Natural killer cell (primary cell): ENCODE results near the gene GIMAP5. TPM values are rescaled to one million over a fixed set of nuclear protein-coding genes. Genes with fewer than 3 reads are reported as not detected.
A peak's percentile ranks its signal among the peaks of the same experiment; 100 is the strongest.

Source experiments
- ATAC-seq, 3 donors: fragments of 150-1000 bp in 2 of 3; fragments of 200-7000 bp in 1 of 3; cut with Tn5 transposase; 1 replicate in 1 of 3; 2 replicates in 2 of 3; pipeline ENCODE4 v1.10.0; 2021; ENCODE audit warnings: mild to moderate bottlenecking in 2 of 3, moderate library complexity in 2 of 3
- DNase-seq, 2 donors: peaks; one replicate each; pipeline versions ENCODE4 v3.0.0 to v3.0.0-alpha.2; 2013 to 2021; ENCODE audit warnings: mixed read lengths in 1 of 2
- H3K27ac ChIP-seq: one replicate; pipeline ENCODE4 v1.5.1; 2013; ENCODE audit warnings: mild to moderate bottlenecking, low read length
- H3K27me3 ChIP-seq: one replicate; pipeline ENCODE4 v1.6.1; 2013; ENCODE audit warnings: low read length; ENCODE audit not compliant: control insufficient read depth, insufficient read depth
- H3K36me3 ChIP-seq: one replicate; pipeline ENCODE4 v1.6.1; 2013; ENCODE audit warnings: low read length; ENCODE audit not compliant: control insufficient read depth, insufficient read depth
- H3K4me1 ChIP-seq: one replicate; pipeline ENCODE4 v1.6.1; 2013; ENCODE audit warnings: low read length; ENCODE audit not compliant: control insufficient read depth, insufficient read depth
- H3K4me3 ChIP-seq: one replicate; pipeline ENCODE4 v1.5.1; 2013; ENCODE audit warnings: low read length
- H3K9me3 ChIP-seq: one replicate; pipeline ENCODE4 v1.6.1; 2013; ENCODE audit warnings: low read length; ENCODE audit not compliant: control insufficient read depth, insufficient read depth
- H3K27ac Mint-ChIP-seq, 2 donors: one replicate each; pipeline ENCODE4 v1.8.0; 2022; ENCODE audit warnings: mild to moderate bottlenecking in 2 of 2, mixed read lengths in 2 of 2, moderate library complexity in 1 of 2
- H3K27me3 Mint-ChIP-seq, 2 donors: one replicate each; pipeline ENCODE4 v1.8.0; 2022; ENCODE audit warnings: low read depth in 2 of 2, mixed read lengths in 2 of 2
- H3K36me3 Mint-ChIP-seq: one replicate; pipeline ENCODE4 v1.8.0; 2022; ENCODE audit warnings: mixed read lengths
- H3K4me1 Mint-ChIP-seq, 2 donors: one replicate each; pipeline ENCODE4 v1.8.0; 2022; ENCODE audit warnings: mixed read lengths in 2 of 2
- H3K4me3 Mint-ChIP-seq: one replicate; pipeline ENCODE4 v1.8.0; 2022; ENCODE audit warnings: mild to moderate bottlenecking, moderate library complexity, mixed read lengths
- H3K9me3 Mint-ChIP-seq, 2 donors: one replicate each; pipeline ENCODE4 v1.8.0; 2022; ENCODE audit warnings: mixed read lengths in 2 of 2
- WGBS: methylation state at CpG from one replicate; pipeline ENCODE4 v1.1.7; 2013; ENCODE audit warnings: missing lambda C conversion rate; ENCODE audit not compliant: insufficient coverage; 5-methylcytosine and 5-hydroxymethylcytosine counted together
- intact Hi-C: fragments of 100-400 bp; cut with micrococcal nuclease; formaldehyde crosslinking; loops from one replicate; pipeline ENCODE4 v1.14.2; 2022
- total RNA-seq, 4 donors: library from RNA; stranded (reverse); fragments of 120-200 nt in 1 of 4; gene quantifications; one replicate each; pipeline versions ENCODE4 v1.2.3 to v1.2.4, GENCODE V29; 2013 to 2022
- TF ChIP-seq, protein P1 (sequence below): fragments of 200-600 bp; IDR thresholded peaks from one replicate; pipeline ENCODE4 v1.8.0; 2022; ENCODE audit warnings: antibody characterized with exemption

GIMAP5 gene
- total RNA-seq, 3 donors from 2014 or later (not counting 1 experiment from before 2014, with no cell fraction given) = 29.2 to 64.1 (median 35.3) TPM

DNA sequence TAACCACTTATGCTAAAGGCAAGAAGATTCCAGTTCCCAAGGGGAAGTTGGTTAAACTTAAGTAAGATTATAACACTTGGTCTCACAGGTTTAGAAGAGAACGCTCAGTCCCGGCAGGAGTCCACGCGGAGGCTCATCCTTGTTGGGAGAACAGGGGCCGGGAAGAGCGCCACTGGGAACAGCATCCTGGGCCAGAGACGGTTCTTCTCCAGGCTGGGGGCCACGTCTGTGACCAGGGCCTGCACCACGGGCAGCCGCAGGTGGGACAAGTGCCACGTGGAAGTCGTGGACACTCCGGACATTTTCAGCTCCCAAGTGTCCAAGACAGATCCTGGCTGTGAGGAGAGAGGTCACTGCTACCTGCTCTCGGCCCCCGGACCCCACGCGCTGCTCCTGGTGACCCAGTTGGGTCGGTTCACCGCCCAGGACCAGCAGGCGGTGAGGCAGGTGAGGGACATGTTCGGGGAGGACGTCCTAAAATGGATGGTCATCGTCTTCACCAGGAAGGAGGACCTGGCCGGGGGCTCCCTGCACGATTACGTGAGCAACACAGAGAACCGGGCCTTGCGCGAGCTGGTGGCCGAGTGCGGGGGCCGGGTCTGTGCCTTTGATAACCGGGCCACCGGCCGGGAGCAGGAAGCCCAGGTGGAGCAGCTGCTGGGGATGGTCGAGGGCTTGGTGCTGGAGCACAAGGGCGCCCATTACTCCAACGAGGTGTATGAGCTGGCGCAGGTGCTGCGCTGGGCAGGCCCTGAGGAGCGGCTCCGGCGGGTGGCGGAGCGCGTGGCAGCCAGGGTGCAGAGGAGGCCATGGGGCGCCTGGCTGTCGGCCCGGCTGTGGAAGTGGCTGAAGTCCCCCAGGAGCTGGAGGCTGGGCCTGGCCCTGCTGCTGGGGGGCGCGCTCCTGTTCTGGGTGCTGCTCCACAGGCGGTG, 17.0 kb upstream of the GIMAP5 start:
- ATAC-seq = no peak
- H3K27ac Mint-ChIP-seq = peak overlapping the region; percentile 92 to 93
- intact Hi-C loops = loop anchor here (5.0 kb wide), 1 partner anchor 32 kb away; no protein-coding TSS in a partner anchor
- peaks cover 47% of the 10 kb centered on the region for H3K36me3 Mint-ChIP-seq
- DNase-seq = no peak
- Histone ChIP-seq H3K4me3 (no peak overlapping the region), H3K27me3 (no peaks in the 10 kb centered on the region), H3K4me1 (peaks cover 56% of the 10 kb centered on the region), H3K36me3 (peaks cover 59% of the 10 kb centered on the region), H3K27ac (no peak overlapping the region), H3K9me3 (no peaks in the 10 kb centered on the region)
- no peaks in the 10 kb centered on the region for H3K9me3 Mint-ChIP-seq
- no peaks in the 10 kb centered on the region for H3K27me3 Mint-ChIP-seq
- peak overlapping the region; percentile 87 for H3K4me3 Mint-ChIP-seq
- 97% methylated on average over 52 of the region's 52 CpGs for WGBS
- TF ChIP-seq, protein P1, sequence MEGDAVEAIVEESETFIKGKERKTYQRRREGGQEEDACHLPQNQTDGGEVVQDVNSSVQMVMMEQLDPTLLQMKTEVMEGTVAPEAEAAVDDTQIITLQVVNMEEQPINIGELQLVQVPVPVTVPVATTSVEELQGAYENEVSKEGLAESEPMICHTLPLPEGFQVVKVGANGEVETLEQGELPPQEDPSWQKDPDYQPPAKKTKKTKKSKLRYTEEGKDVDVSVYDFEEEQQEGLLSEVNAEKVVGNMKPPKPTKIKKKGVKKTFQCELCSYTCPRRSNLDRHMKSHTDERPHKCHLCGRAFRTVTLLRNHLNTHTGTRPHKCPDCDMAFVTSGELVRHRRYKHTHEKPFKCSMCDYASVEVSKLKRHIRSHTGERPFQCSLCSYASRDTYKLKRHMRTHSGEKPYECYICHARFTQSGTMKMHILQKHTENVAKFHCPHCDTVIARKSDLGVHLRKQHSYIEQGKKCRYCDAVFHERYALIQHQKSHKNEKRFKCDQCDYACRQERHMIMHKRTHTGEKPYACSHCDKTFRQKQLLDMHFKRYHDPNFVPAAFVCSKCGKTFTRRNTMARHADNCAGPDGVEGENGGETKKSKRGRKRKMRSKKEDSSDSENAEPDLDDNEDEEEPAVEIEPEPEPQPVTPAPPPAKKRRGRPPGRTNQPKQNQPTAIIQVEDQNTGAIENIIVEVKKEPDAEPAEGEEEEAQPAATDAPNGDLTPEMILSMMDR = no peak
- peaks cover 93% of the 10 kb centered on the region in 2 donors for H3K4me1 Mint-ChIP-seq

DNA sequence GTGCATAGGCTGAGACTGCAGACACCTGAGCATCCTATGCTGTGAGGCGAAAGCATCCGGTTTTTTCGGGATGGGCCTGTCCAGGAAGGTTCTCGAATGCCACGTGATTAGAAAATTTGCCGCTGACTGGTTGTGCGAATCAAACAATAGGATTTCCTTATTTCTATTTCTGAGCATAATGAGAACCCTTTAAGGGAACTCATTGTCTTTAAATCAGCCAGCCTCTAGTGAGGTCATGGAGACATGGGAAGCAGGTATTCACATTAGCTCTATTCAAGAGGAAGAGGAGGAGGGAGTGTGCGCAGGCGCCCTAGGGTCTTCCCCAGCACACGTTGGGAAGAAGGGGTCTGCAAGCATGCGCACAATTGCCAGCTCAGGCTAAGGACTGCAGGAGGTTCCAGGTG, 15.2 kb upstream of the GIMAP5 start:
- peak overlapping the region; percentile 67 to 92 for H3K27ac Mint-ChIP-seq
- peaks cover 47% of the 10 kb centered on the region for H3K36me3 Mint-ChIP-seq
- DNase-seq = peak in 1 of 2 donors; percentile 9
- TF ChIP-seq, protein P1 = no peak
- Histone ChIP-seq H3K4me3 (no peak overlapping the region), H3K27me3 (no peaks in the 10 kb centered on the region), H3K4me1 (peaks cover 46% of the 10 kb centered on the region), H3K9me3 (peaks cover 4% of the 10 kb centered on the region), H3K36me3 (peaks cover 59% of the 10 kb centered on the region), H3K27ac (no peak overlapping the region)
- H3K4me3 Mint-ChIP-seq = peak overlapping the region; percentile 66
- no peaks in the 10 kb centered on the region for H3K27me3 Mint-ChIP-seq
- no peak for ATAC-seq
- intact Hi-C loops = no loop called here
- peaks cover 80 to 82% of the 10 kb centered on the region in 2 donors for H3K4me1 Mint-ChIP-seq
- WGBS = 93% methylated on average over 11 of the region's 11 CpGs
- peaks cover 3% of the 10 kb centered on the region in 2 donors for H3K9me3 Mint-ChIP-seq

DNA sequence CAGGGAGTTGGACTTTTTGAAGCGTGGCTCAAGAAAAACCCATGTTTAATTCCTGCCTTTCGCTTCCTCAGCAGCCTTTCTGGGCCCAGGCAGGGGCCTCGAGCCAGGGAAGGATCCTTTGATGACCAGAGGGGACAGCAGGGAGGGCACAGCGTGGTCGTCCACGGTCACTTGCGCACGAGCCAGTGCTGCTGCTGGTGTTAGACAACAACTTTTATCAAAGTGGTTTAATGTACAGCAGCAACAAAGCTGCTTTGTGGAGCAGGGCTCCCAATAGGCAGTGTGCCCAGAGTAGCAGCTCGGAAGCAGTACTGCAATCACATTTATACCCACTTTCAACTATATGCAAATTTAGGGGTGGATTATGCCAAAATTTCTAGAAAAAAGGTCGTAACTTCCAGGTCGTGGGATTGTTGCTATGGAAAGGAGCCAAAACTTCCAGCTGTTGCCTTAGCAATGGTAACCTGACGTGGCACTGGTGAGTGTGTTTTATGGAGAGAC, 14.7 kb upstream of the GIMAP5 start:
- Histone ChIP-seq H3K27ac (no peak overlapping the region), H3K4me3 (no peak overlapping the region), H3K27me3 (no peaks in the 10 kb centered on the region), H3K4me1 (peaks cover 46% of the 10 kb centered on the region), H3K36me3 (peaks cover 59% of the 10 kb centered on the region), H3K9me3 (peaks cover 6% of the 10 kb centered on the region)
- Mint-ChIP-seq H3K4me3 (peak overlapping the region; percentile 41), H3K27me3 (no peaks in the 10 kb centered on the region), H3K4me1 (peaks cover 76 to 77% of the 10 kb centered on the region in 2 donors), H3K36me3 (peaks cover 49% of the 10 kb centered on the region), H3K27ac (peak overlapping the region; percentile 67 to 92), H3K9me3 (peaks cover 3% of the 10 kb centered on the region in 2 donors)
- TF ChIP-seq, protein P1 = no peak
- WGBS = 95% methylated on average over 8 of the region's 12 CpGs
- DNase-seq (peak in 1 of 2 donors; percentile 8), ATAC-seq (no peak)
- intact Hi-C loops = no loop called here
